RKO (cell line): Measurements from ENCODE around the gene IFITM2.

Source experiments
- DNase-seq: peaks from one replicate; pipeline ENCODE4 v3.0.0-alpha.2; 2016; ENCODE audit warnings: low spot score

Gene IFITM2

DNA sequence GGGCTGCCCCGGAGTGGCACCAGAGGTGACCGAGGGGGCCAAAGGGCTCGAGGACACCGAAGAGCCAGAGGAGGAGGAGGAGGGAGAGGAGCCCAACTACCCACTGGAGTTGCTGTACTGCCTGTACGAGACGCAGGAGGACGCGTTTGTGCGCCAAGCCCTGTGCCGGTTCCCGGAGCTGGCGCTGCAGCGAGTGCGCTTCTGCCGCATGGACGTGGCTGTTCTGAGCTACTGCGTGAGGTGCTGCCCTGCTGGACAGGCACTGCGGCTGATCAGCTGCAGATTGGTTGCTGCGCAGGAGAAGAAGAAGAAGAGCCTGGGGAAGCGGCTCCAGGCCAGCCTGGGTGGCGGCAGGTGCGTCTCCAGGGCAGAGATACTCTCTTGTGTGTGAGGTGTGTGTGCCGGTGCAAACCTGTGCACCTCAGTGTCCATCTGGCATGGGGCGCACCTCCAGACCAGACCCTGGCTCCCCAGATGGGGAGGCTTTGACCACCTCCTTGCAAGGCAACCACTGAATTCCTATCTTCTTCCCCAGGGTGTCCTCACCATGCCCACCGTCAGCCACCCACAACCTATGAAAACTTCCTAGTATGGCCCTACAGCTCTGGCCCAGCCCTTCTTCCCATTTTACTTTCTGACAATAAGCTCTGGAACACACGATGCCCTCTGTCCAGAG is 26.0 kb upstream of the IFITM2 start:
- DNase-seq = no peak

- DNase-seq = no peak
These were observed 25.4 kb upstream of the IFITM2 start for GRCh38 chr11:282171-282570.

DNA sequence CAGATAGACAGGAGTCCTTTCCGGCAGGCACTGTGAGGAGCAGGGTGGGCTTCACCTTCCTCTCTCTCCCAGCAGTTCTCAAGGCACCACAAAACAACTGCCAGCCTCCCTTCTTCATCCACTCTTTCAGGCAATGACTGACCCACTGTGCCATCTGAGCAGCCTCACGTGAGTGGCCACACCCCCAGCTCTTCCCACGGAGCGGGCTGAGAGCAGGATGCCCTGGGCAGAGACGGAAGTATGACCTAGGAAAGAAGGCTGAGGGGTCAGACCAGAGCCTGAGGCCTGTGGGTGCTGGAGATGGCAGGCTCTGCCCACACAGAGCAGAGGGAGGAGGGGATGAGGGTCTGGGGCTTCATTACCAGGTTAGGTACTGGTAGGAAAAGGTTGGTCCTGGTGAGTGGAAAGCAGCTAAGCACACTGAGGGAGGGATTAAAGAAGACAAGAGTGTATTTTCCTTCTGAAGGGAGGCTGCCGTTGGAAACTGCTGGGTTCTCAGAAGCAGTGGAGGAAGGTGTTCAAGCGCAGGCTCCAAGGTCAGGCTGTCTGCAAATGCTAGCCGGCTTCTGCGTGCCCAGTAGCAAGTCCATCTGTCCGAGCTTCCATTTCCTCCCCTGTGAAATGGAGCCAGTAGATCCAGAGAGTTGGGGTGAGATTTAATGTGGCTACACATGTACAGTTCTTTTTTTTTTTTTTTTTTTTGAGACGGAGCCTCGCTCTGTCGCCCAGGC is 24.8 kb upstream of the IFITM2 start:
- DNase-seq = no peak

GRCh38 chr11:283405-284104 is 24.1 kb upstream of the IFITM2 start:
- no peak for DNase-seq

- DNase-seq = no peak
These were observed 23.3 kb upstream of the IFITM2 start for GRCh38 chr11:284105-285020.

- DNase-seq = no peak
These were observed 22.4 kb upstream of the IFITM2 start for GRCh38 chr11:285021-285893.

GRCh38 chr11:285894-286220 is 21.8 kb upstream of the IFITM2 start:
- no peak for DNase-seq

- DNase-seq = peak; percentile 65
These were observed 20.4 kb upstream of the IFITM2 start for GRCh38 chr11:286977-287820.

- no peak for DNase-seq
These were observed 19.7 kb upstream of the IFITM2 start for GRCh38 chr11:287821-288477.

- DNase-seq = peak; percentile 58
These were observed 18.9 kb upstream of the IFITM2 start, which contains the start of gene PGGHG for GRCh38 chr11:288478-289397. Gene PGGHG, plus strand, starts transcription at chr11:289126. Its CDS starts 691 bp downstream, at chr11:289817.

DNA sequence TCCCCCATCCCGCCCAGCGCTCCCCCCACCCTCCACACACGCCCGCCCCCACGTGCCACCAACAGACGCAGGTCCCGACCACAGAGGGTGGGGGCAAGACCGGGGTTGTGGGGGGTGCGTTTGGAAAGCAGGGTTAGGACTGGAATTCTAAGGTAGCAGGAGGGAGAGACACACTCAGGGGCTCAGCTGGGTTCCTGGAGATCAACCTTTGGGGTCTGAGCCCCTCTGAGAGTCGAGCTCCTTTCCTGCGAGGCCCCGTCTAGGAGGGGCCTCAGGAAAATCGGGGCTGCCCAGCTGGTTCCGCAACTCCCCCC is 18.3 kb upstream of the IFITM2 start:
- no peak for DNase-seq

- no peak for DNase-seq
These were observed 17.6 kb upstream of the IFITM2 start for GRCh38 chr11:289712-290620.

DNA sequence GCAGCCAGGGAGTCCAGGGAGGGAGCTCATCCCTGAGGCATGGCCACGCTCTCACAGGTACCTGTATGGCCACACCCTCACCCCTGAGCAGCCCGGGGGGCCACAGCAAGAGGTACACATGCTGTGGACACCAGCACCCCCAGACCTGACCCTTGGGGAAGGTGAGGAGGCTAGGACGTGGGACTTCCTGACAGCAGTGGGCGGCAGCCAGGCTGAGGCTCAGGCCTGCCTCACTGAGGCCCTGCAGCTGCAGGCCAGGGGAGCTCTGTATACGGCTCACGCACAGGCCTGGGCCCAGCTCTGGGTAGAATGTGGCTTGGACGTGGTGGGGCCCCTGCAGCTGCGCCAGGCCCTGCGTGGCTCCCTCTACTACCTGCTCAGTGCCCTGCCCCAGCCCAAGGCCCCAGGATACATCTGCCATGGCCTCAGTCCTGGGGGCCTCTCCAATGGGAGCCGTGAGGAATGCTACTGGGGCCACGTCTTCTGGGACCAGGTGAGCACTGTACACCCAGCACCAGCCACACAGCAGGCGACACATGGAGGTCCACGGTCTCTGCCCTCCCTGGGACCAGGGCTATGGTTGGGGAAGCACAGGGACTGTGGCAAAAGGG is 16.9 kb upstream of the IFITM2 start:
- no peak for DNase-seq

- DNase-seq = no peak
These were observed 16.1 kb upstream of the IFITM2 start for GRCh38 chr11:291281-292210.

- no peak for DNase-seq
These were observed 15.2 kb upstream of the IFITM2 start for GRCh38 chr11:292211-293121.
